GM12878 (cell line): ENCODE measurements around the gene OR4D1. TPM values are rescaled to one million over a fixed set of nuclear protein-coding genes. Genes with fewer than 3 reads are reported as not detected.

ENCODE experiments used
- ATAC-seq: fragments of 200-7000 bp; cut with Tn5 transposase; 3 replicates; pipeline ENCODE4 v1.9.1; 2020; ENCODE audit warnings: mild to moderate bottlenecking, moderate library complexity
- BruUV-seq: library from RNA; stranded (reverse); fragments of 400-500 nt; replicated peaks from 2 replicates; lab custom pipeline; 2021; lab: Mats Ljungman, UMichigan
- CTCF ChIA-PET: fragments of 300-600 bp; sonication (Branson Sonifier 250); formaldehyde crosslinking; extraction: SDS; loops from one replicate; lab custom pipeline; 2021; ENCODE audit warnings: inconsistent platforms; lab: Yijun Ruan, JAX
- POLR2A ChIA-PET: fragments of 350-600 bp; formaldehyde crosslinking; extraction: SDS; loops from one replicate; lab custom pipeline; 2021; ENCODE audit warnings: inconsistent platforms; lab: Charles Lee
- RAD21 ChIA-PET: fragments of 300-600 bp; sonication (Branson Sonifier 250); formaldehyde crosslinking; loops from one replicate; lab custom pipeline; 2023; ENCODE audit warnings: antibody characterized with exemption; ENCODE audit not compliant: unreplicated experiment; lab: Charles Lee
- SMC1A ChIA-PET: fragments of 300-600 bp; sonication (Branson Sonifier 250); formaldehyde crosslinking; loops from one replicate; lab custom pipeline; 2023; ENCODE audit not compliant: unreplicated experiment, uncharacterized antibody; lab: Charles Lee
- DNase-seq: peaks from one replicate; pipeline ENCODE4 v3.0.0-alpha.2; 2011; ENCODE audit warnings: low read depth, low spot score
- FAIRE-seq: peaks from 3 replicates; lab custom pipeline; 2011; peaks lifted over from hg19 to GRCh38; lab: Jason Lieb, UNC
- H2AFZ ChIP-seq: 2 replicates; pipeline ENCODE4 v1.6.0; 2011; ENCODE audit warnings: low read depth, low read length, control low read depth; ENCODE audit not compliant: control insufficient read depth
- H3K27ac ChIP-seq: 2 replicates; pipeline ENCODE4 v1.5.1; 2011; ENCODE audit warnings: control low read depth; ENCODE audit not compliant: control insufficient read depth, insufficient read depth
- H3K27me3 ChIP-seq, 2 experiments: replicated peaks in 1 of 2; 2 replicates each; pipeline versions ENCODE4 v1.6.0 to v1.6.1; 2011; ENCODE audit warnings: low read length in 1 of 2; ENCODE audit not compliant: control insufficient read depth in 2 of 2, insufficient read depth in 2 of 2
- H3K36me3 ChIP-seq, 2 experiments: 2 replicates each; pipeline ENCODE4 v1.5.1; 2011; ENCODE audit warnings: low read length in 1 of 2; ENCODE audit not compliant: control insufficient read depth in 2 of 2, insufficient read depth in 2 of 2
- H3K4me1 ChIP-seq: 2 replicates; pipeline ENCODE4 v1.6.1; 2011; ENCODE audit warnings: mild to moderate bottlenecking, low read length, moderate library complexity, mixed read lengths; ENCODE audit not compliant: control insufficient read depth, insufficient read depth
- H3K4me2 ChIP-seq: 2 replicates; pipeline ENCODE4 v1.6.0; 2011; ENCODE audit warnings: control low read depth; ENCODE audit not compliant: control insufficient read depth, insufficient read depth
- H3K4me3 ChIP-seq: fragments of 200-600 bp; sonication (generic); 2 replicates; pipeline ENCODE4 v1.5.1; 2016
- H3K79me2 ChIP-seq: 2 replicates; pipeline ENCODE4 v1.6.0; 2011; ENCODE audit warnings: low read length; ENCODE audit not compliant: control insufficient read depth, insufficient read depth
- H3K9ac ChIP-seq: 2 replicates; pipeline ENCODE4 v1.8.0; 2011; ENCODE audit warnings: low read length, control low read depth, mixed read lengths; ENCODE audit not compliant: control insufficient read depth, insufficient read depth
- H3K9me3 ChIP-seq: replicated peaks from 3 replicates; pipeline ENCODE4 v1.5.1; 2011; ENCODE audit warnings: mild to moderate bottlenecking, low read length; ENCODE audit not compliant: control insufficient read depth, insufficient read depth
- H4K20me1 ChIP-seq: 2 replicates; pipeline ENCODE4 v1.6.0; 2011; ENCODE audit not compliant: control insufficient read depth, insufficient read depth
- BACH1 ChIP-seq: fragments of 450-650 bp; IDR thresholded peaks from 2 replicates; pipeline ENCODE4 v1.6.1; 2017; ENCODE audit warnings: mild to moderate bottlenecking, borderline replicate concordance
- CBFB ChIP-seq: IDR thresholded peaks from 2 replicates; pipeline ENCODE4 v1.6.1; 2016; ENCODE audit warnings: antibody characterized with exemption, low read depth
- E4F1 ChIP-seq: fragments of 450-650 bp; IDR thresholded peaks from 2 replicates; pipeline ENCODE4 v1.6.1; 2018; ENCODE audit warnings: borderline replicate concordance, mild to moderate bottlenecking; ENCODE audit not compliant: partially characterized antibody
- RBBP5 ChIP-seq: fragments of 200-600 bp; sonication (generic); conservative IDR thresholded peaks from 2 replicates; pipeline ENCODE4 v1.6.1; 2016
- RUNX3 ChIP-seq: IDR thresholded peaks from 2 replicates; pipeline ENCODE4 v1.6.1; 2012; ENCODE audit warnings: low read length, inconsistent platforms
- SMARCA5 ChIP-seq: fragments of 450-650 bp; IDR thresholded peaks from 2 replicates; pipeline ENCODE4 v1.6.1; 2017; ENCODE audit warnings: mild to moderate bottlenecking
- ZNF592 ChIP-seq: fragments of 450-650 bp; IDR thresholded peaks from 2 replicates; pipeline ENCODE4 v1.6.1; 2017; ENCODE audit warnings: mild to moderate bottlenecking, moderate library complexity
- WGBS: methylation state at CpG from one replicate; pipeline ENCODE4 v1.1.6; 2016; ENCODE audit warnings: low lambda C conversion rate; ENCODE audit not compliant: insufficient replicate concordance, insufficient coverage; ENCODE audit errors: missing lambda C conversion rate; 5-methylcytosine and 5-hydroxymethylcytosine counted together
- in situ Hi-C: fragments of 300-500 bp; cut with MboI; formaldehyde crosslinking; loops from 9 replicates; pipeline ENCODE4 v1.14.3; 2018; ENCODE audit warnings: mixed read lengths
- intact Hi-C: fragments of 100-400 bp; cut with micrococcal nuclease; formaldehyde crosslinking; loops from one replicate; pipeline ENCODE4 v1.14.2; 2022; ENCODE audit not compliant: unreplicated experiment
- polyA plus RNA-seq, 11 experiments: library from polyadenylated mRNA; depleted of rRNA in 4 of 11; unstranded in 6 of 11; stranded (reverse) in 5 of 11; fragments of >200 nt; fragmentation: Nextera tagmentation in 4 of 11; fragmentation: Illumina TruSeq in 1 of 11; extraction: Ambion mirVana in 4 of 11; extraction: Trizol in 1 of 11; gene quantifications; 1 replicate in 1 of 11; 2 replicates in 10 of 11; pipeline versions ENCODE4 v1.2.1 to v1.2.3, GENCODE V29; 2011 to 2016; ENCODE audit warnings: inconsistent platforms in 2 of 11, missing spikeins in 2 of 11, low read depth in 1 of 11
- total RNA-seq, 4 experiments: library from RNA; depleted of rRNA in 3 of 4; stranded (reverse); fragments of >200 nt in 3 of 4; fragmentation: Illumina TruSeq in 1 of 4; extraction: Trizol in 1 of 4; gene quantifications; 2 replicates each; pipeline versions ENCODE4 v1.2.1 to v1.2.3, GENCODE V29; 2013 to 2021
- TF ChIP-seq, protein P1 (sequence below): IDR thresholded peaks from 2 replicates; pipeline ENCODE4 v1.6.1; 2012; ENCODE audit warnings: improper control_type of control experiment, low read depth, low read length; ENCODE audit not compliant: insufficient replicate concordance

The OR4D1 gene
- total and polyA plus RNA-seq, 10 of the 15 experiments (the other 5 are each of a cell fraction or from before 2014, with no cell fraction given) = not detected

GRCh38 chr17:58184986-58185761 lies 37.0 kb downstream of the OR4D1 start (continued):
- TF ChIP-seq E4F1 (no peak), RBBP5 (no peak)

- Histone ChIP-seq H3K27me3 (peaks cover 2 to 3% of the 10 kb centered on the region in 2 experiments; a peak in 2 of 4 replicates), H3K4me2 (no peak overlapping the region), H3K4me1 (no peaks in the 10 kb centered on the region), H3K79me2 (no peaks in the 10 kb centered on the region), H2AFZ (no peak overlapping the region), H3K9ac (no peak overlapping the region), H3K27ac (no peak overlapping the region), H4K20me1 (no peaks in the 10 kb centered on the region), H3K9me3 (no peaks in the 10 kb centered on the region), H3K4me3 (no peak overlapping the region), H3K36me3 (no peaks in the 10 kb centered on the region)
- ChIA-PET CTCF (no interaction called here), POLR2A (no interaction called here), SMC1A (no interaction called here), RAD21 (no interaction called here)
- DNase-seq = no peak
- ATAC-seq = no peak
- in situ Hi-C loops = no loop called here
- FAIRE-seq = no peak
- intact Hi-C loops = no loop called here
- 17% methylated on average over 3 of the region's 4 CpGs for whole genome bisulfite sequencing
- no TSS peak for BruUV-seq
- TF ChIP-seq SMARCA5 (no peak), BACH1 (no peak), CBFB (no peak), RUNX3 (no peak), ZNF592 (no peak)
- TF ChIP-seq, protein P1, sequence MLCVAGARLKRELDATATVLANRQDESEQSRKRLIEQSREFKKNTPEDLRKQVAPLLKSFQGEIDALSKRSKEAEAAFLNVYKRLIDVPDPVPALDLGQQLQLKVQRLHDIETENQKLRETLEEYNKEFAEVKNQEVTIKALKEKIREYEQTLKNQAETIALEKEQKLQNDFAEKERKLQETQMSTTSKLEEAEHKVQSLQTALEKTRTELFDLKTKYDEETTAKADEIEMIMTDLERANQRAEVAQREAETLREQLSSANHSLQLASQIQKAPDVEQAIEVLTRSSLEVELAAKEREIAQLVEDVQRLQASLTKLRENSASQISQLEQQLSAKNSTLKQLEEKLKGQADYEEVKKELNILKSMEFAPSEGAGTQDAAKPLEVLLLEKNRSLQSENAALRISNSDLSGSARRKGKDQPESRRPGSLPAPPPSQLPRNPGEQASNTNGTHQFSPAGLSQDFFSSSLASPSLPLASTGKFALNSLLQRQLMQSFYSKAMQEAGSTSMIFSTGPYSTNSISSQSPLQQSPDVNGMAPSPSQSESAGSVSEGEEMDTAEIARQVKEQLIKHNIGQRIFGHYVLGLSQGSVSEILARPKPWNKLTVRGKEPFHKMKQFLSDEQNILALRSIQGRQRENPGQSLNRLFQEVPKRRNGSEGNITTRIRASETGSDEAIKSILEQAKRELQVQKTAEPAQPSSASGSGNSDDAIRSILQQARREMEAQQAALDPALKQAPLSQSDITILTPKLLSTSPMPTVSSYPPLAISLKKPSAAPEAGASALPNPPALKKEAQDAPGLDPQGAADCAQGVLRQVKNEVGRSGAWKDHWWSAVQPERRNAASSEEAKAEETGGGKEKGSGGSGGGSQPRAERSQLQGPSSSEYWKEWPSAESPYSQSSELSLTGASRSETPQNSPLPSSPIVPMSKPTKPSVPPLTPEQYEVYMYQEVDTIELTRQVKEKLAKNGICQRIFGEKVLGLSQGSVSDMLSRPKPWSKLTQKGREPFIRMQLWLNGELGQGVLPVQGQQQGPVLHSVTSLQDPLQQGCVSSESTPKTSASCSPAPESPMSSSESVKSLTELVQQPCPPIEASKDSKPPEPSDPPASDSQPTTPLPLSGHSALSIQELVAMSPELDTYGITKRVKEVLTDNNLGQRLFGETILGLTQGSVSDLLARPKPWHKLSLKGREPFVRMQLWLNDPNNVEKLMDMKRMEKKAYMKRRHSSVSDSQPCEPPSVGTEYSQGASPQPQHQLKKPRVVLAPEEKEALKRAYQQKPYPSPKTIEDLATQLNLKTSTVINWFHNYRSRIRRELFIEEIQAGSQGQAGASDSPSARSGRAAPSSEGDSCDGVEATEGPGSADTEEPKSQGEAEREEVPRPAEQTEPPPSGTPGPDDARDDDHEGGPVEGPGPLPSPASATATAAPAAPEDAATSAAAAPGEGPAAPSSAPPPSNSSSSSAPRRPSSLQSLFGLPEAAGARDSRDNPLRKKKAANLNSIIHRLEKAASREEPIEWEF = no peak
These were observed 38.4 kb downstream of the OR4D1 start for GRCh38 chr17:58186591-58186990.
